ENCODE data around the gene SNCB. TPM values are rescaled to one million over a fixed set of nuclear protein-coding genes. Genes with fewer than 3 reads are reported as not detected.

SNCB gene
- total RNA-seq, 1 donor from 2014 or later: 0.24 TPM

GRCh38 chr5:176646707-176647029 is 16.3 kb upstream of the SNCB start:
- Mint-ChIP-seq H3K36me3 (ENCODE audit: insufficient read depth) (peaks cover 2% of the 10 kb centered on the region), H3K9me3 (ENCODE audit: low read depth) (no peaks in the 10 kb centered on the region), H3K27ac (no peak overlapping the region), H3K4me1 (ENCODE audit: low read depth) (no peaks in the 10 kb centered on the region), H3K4me3 (ENCODE audit: low read depth) (peak overlapping the region; percentile 63), H3K27me3 (peaks cover 14% of the 10 kb centered on the region)
- no peak for TF ChIP-seq CTCF (IDR thresholded peaks at IDR 0.05; ENCODE audit: unreplicated experiment)
- no peak for DNase-seq (ENCODE audit: low spot score, unreplicated experiment)

GRCh38 chr5:176646049-176646706 is 15.8 kb upstream of the SNCB start:
- no peaks in the 10 kb centered on the region for H3K4me1 Mint-ChIP-seq (ENCODE audit: low read depth)
- H3K27ac Mint-ChIP-seq: no peak overlapping the region
- peaks cover 14% of the 10 kb centered on the region for H3K27me3 Mint-ChIP-seq
- TF ChIP-seq CTCF (IDR thresholded peaks at IDR 0.05; ENCODE audit: unreplicated experiment): no peak
- H3K9me3 Mint-ChIP-seq (ENCODE audit: low read depth): no peaks in the 10 kb centered on the region
- DNase-seq (ENCODE audit: low spot score, unreplicated experiment): no peak
- H3K36me3 Mint-ChIP-seq (ENCODE audit: insufficient read depth): no peaks in the 10 kb centered on the region
- H3K4me3 Mint-ChIP-seq (ENCODE audit: low read depth): no peak overlapping the region

- Mint-ChIP-seq H3K27ac (no peak overlapping the region), H3K4me1 (ENCODE audit: low read depth) (no peaks in the 10 kb centered on the region)
Measured at GRCh38 chr5:176644878-176645670, 14.7 kb upstream of the SNCB start.

GRCh38 chr5:176644294-176644693 is 14.0 kb upstream of the SNCB start:
- Mint-ChIP-seq H3K4me1 (ENCODE audit: low read depth) (no peaks in the 10 kb centered on the region), H3K27me3 (peaks cover 26% of the 10 kb centered on the region), H3K4me3 (ENCODE audit: low read depth) (no peak overlapping the region)

More at GRCh38 chr5:176644878-176645670, 14.7 kb upstream of the SNCB start:
- DNase-seq (ENCODE audit: low spot score, unreplicated experiment): no peak
- H3K4me3 Mint-ChIP-seq (ENCODE audit: low read depth): no peak overlapping the region
- H3K36me3 Mint-ChIP-seq (ENCODE audit: insufficient read depth): no peaks in the 10 kb centered on the region
- no peaks in the 10 kb centered on the region for H3K9me3 Mint-ChIP-seq (ENCODE audit: low read depth)
- H3K27me3 Mint-ChIP-seq: peaks cover 22% of the 10 kb centered on the region
- no peak for TF ChIP-seq CTCF (IDR thresholded peaks at IDR 0.05; ENCODE audit: unreplicated experiment)

More at GRCh38 chr5:176644294-176644693, 14.0 kb upstream of the SNCB start:
- Mint-ChIP-seq H3K27ac (no peak overlapping the region), H3K9me3 (ENCODE audit: low read depth) (no peaks in the 10 kb centered on the region), H3K36me3 (ENCODE audit: insufficient read depth) (no peaks in the 10 kb centered on the region)
- DNase-seq (ENCODE audit: low spot score, unreplicated experiment): no peak
- no peak for TF ChIP-seq CTCF (IDR thresholded peaks at IDR 0.05; ENCODE audit: unreplicated experiment)

Data from progenitor cell of endocrine pancreas (in vitro differentiated cells).